Osteocyte (in vitro differentiated cells): ENCODE results near the gene UBTF. TPM values are rescaled to one million over a fixed set of nuclear protein-coding genes. Genes with fewer than 3 reads are reported as not detected.

Experiments used
- DNase-seq: peaks from one replicate; pipeline ENCODE4 v3.0.0; 2021; ENCODE audit warnings: mixed read lengths; ENCODE audit not compliant: unreplicated experiment; ENCODE audit errors: extremely low spot score
- H3K27ac Mint-ChIP-seq: one replicate; pipeline ENCODE4 v1.8.0; 2021; ENCODE audit warnings: mild to moderate bottlenecking, mixed read lengths; ENCODE audit not compliant: unreplicated experiment
- H3K27me3 Mint-ChIP-seq: one replicate; pipeline ENCODE4 v1.8.0; 2021; ENCODE audit warnings: mixed read lengths; ENCODE audit not compliant: unreplicated experiment
- H3K36me3 Mint-ChIP-seq: one replicate; pipeline ENCODE4 v1.8.0; 2021; ENCODE audit warnings: mixed read lengths; ENCODE audit not compliant: unreplicated experiment
- H3K4me1 Mint-ChIP-seq: one replicate; pipeline ENCODE4 v1.8.0; 2021; ENCODE audit warnings: mixed read lengths; ENCODE audit not compliant: unreplicated experiment
- H3K4me3 Mint-ChIP-seq: one replicate; pipeline ENCODE4 v1.8.0; 2021; ENCODE audit warnings: mild to moderate bottlenecking, moderate library complexity, mixed read lengths; ENCODE audit not compliant: unreplicated experiment
- H3K9me3 Mint-ChIP-seq: one replicate; pipeline ENCODE4 v1.8.0; 2021; ENCODE audit warnings: mixed read lengths; ENCODE audit not compliant: unreplicated experiment
- CTCF ChIP-seq: fragments of 200-600 bp; sonication (generic); IDR thresholded peaks from 2 replicates; pipeline ENCODE4 v1.5.0; 2021; ENCODE audit warnings: antibody characterized with exemption, mild to moderate bottlenecking, moderate library complexity
- total RNA-seq: library from RNA; stranded (reverse); gene quantifications from 2 replicates; pipeline ENCODE4 v1.2.1, GENCODE V29; 2021

The UBTF gene
- total RNA-seq, 1 donor from 2014 or later = 96.9 TPM

GRCh38 chr17:44170499-44171201 lies 48.8 kb downstream of the UBTF start, which contains the start of gene ASB16:
Gene ASB16 (plus strand): TSS chr17:44170704. CDS start chr17:44170790, 86 bp downstream.
- Mint-ChIP-seq H3K4me3 (no peak within 1 kb of the TSS), H3K36me3 (peaks cover 3% of the 10 kb centered on the region), H3K9me3 (no peaks in the 10 kb centered on the region), H3K27ac (no peak within 1 kb of the TSS), H3K27me3 (no peaks in the 10 kb centered on the region), H3K4me1 (peaks cover 16% of the 10 kb centered on the region)
- no peak for TF ChIP-seq CTCF
- DNase-seq = no peak

DNA sequence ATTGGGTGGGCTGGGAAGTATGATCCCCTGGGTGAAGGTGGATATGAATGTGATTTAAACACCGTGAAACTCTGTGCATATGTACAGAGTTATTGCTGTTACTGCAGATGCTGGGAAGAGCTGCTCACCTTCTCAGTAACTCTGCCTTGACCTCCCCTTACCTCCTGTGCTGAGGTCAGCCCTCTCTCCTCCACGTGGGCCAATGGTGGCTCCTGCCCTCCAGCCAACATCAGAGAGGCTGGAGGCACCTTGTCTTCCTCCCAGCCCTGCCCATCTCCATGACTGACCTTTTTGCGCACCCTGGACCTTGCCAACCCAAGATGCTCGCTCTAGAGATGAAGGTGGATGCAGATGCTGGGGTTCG lies 49.4 kb downstream of the UBTF start:
- no peak overlapping the region for H3K27ac Mint-ChIP-seq
- TF ChIP-seq CTCF = no peak

DNA sequence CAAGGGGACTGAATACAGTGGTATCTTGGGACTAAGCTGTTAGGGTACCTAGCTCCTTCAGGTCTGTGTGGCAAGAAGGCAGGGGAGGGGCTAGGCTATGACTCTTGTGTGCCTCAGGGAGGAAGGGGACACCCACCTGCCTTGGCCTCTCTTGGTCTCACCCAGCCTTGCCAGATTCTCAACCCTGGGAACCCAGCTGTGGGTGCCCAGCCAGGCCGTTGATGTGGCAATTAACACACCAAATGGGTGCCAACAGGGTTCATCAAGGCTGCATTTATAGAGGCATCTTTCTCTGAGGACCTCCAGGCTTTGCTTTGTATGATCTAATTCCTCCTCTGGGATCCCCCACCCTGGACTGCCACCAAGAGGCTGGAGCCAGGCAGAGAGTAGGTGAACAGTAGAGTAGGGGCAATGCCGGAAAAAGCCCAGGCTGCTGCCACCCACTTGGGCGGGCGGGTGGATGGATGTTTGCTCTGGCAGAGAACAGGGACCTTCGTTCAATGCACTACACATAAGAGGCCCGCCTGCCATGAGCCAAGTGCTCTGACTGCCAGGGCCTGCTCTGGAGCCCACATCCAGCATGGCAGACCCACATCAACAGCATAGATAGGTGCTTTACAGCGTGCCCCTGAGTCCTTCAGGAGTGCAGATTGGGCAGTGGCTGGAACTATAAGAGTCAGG lies 52.2 kb downstream of the UBTF start:
- Mint-ChIP-seq H3K4me3 (no peak overlapping the region), H3K27me3 (no peaks in the 10 kb centered on the region), H3K36me3 (no peaks in the 10 kb centered on the region), H3K4me1 (peaks cover 16% of the 10 kb centered on the region), H3K9me3 (no peaks in the 10 kb centered on the region), H3K27ac (no peak overlapping the region)
- no peak for TF ChIP-seq CTCF
- no peak for DNase-seq

More for the DNA sequence above, 49.4 kb downstream of the UBTF start:
- no peaks in the 10 kb centered on the region for H3K27me3 Mint-ChIP-seq
- peaks cover 16% of the 10 kb centered on the region for H3K4me1 Mint-ChIP-seq
- no peak for DNase-seq
- H3K4me3 Mint-ChIP-seq = no peak overlapping the region
- no peaks in the 10 kb centered on the region for H3K9me3 Mint-ChIP-seq
- H3K36me3 Mint-ChIP-seq = no peaks in the 10 kb centered on the region

DNA sequence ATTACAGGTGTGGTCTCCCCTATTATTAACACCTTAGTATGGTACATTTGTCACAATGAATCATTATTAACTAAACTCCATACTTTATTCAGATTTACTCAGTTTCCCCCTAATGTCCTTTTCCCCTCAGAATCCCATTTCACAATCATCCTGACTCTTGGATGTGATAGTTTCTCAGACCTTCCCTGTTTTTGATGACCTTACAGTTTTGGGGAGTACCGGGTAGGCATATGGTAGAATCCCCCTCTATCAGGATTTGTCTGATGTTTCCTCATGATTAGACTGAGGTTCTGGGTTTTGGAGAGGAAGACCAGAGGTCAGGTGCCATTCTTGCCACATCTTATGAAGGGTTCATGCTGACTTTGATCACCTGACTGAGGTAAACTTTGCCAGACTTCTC lies 55.0 kb downstream of the UBTF start:
- no peak for DNase-seq
- Mint-ChIP-seq H3K4me1 (peaks cover 9% of the 10 kb centered on the region), H3K36me3 (no peaks in the 10 kb centered on the region), H3K27me3 (no peaks in the 10 kb centered on the region), H3K9me3 (no peaks in the 10 kb centered on the region), H3K4me3 (no peak overlapping the region), H3K27ac (no peak overlapping the region)
- TF ChIP-seq CTCF = no peak

GRCh38 chr17:44159519-44160210 lies 59.8 kb downstream of the UBTF start:
- Mint-ChIP-seq H3K4me1 (no peaks in the 10 kb centered on the region), H3K4me3 (no peak overlapping the region), H3K27me3 (no peaks in the 10 kb centered on the region), H3K36me3 (peaks cover 3% of the 10 kb centered on the region), H3K9me3 (no peaks in the 10 kb centered on the region), H3K27ac (no peak overlapping the region)
- DNase-seq = no peak
- no peak for TF ChIP-seq CTCF
